HEK293 (cell line): ENCODE measurements around the gene ZNF593OS.

Experiments used
- ATF2 ChIP-seq: fragments of 450-650 bp; formaldehyde crosslinking; IDR thresholded peaks from 2 replicates; pipeline ENCODE4 v1.5.1; 2016; ENCODE audit warnings: missing biosample characterization, missing genetic modification characterization, low read depth
- HOXC10 ChIP-seq: sonication (generic); formaldehyde crosslinking; IDR thresholded peaks from 2 replicates; pipeline ENCODE4 v1.8.1; 2023; ENCODE audit warnings: mild to moderate bottlenecking, missing genetic modification reagents
- KLF10 ChIP-seq: fragments of 450-650 bp; IDR thresholded peaks from 2 replicates; pipeline ENCODE4 v1.5.1; 2018; ENCODE audit warnings: missing biosample characterization, mild to moderate bottlenecking, missing genetic modification characterization
- OVOL3 ChIP-seq: fragments of 450-650 bp; formaldehyde crosslinking; IDR thresholded peaks from 2 replicates; pipeline ENCODE4 v1.5.1; 2016; ENCODE audit warnings: missing biosample characterization, missing genetic modification characterization
- ZNF138 ChIP-seq: fragments of 450-650 bp; formaldehyde crosslinking; IDR thresholded peaks from 2 replicates; pipeline ENCODE4 v1.5.1; 2016; ENCODE audit warnings: missing biosample characterization, missing genetic modification characterization, borderline replicate concordance
- ZNF211 ChIP-seq: fragments of 450-650 bp; formaldehyde crosslinking; IDR thresholded peaks from 2 replicates; pipeline ENCODE4 v1.5.1; 2016; ENCODE audit warnings: low read depth, missing biosample characterization, missing genetic modification characterization
- ZNF239 ChIP-seq: fragments of 450-650 bp; formaldehyde crosslinking; IDR thresholded peaks from 2 replicates; pipeline ENCODE4 v1.5.1; 2016; ENCODE audit warnings: missing biosample characterization, missing genetic modification characterization
- ZNF404 ChIP-seq: fragments of 450-650 bp; formaldehyde crosslinking; IDR thresholded peaks from 2 replicates; pipeline ENCODE4 v1.5.1; 2017; ENCODE audit warnings: missing biosample characterization, missing genetic modification characterization
- ZNF510 ChIP-seq: fragments of 450-650 bp; formaldehyde crosslinking; IDR thresholded peaks from 2 replicates; pipeline ENCODE4 v1.5.1; 2018; ENCODE audit warnings: mild to moderate bottlenecking, missing genetic modification characterization, missing biosample characterization; ENCODE audit not compliant: insufficient replicate concordance
- ZNF776 ChIP-seq: fragments of 450-650 bp; formaldehyde crosslinking; IDR thresholded peaks from 2 replicates; pipeline ENCODE4 v1.5.0; 2017; ENCODE audit warnings: missing biosample characterization, missing genetic modification characterization, borderline replicate concordance
- ZSCAN18 ChIP-seq: fragments of 450-650 bp; formaldehyde crosslinking; IDR thresholded peaks from 2 replicates; pipeline ENCODE4 v1.5.1; 2016; ENCODE audit warnings: missing biosample characterization, missing genetic modification characterization
- TF ChIP-seq, protein P1 (sequence below): fragments of 450-650 bp; formaldehyde crosslinking; IDR thresholded peaks from 2 replicates; pipeline ENCODE4 v1.5.1; 2016; ENCODE audit warnings: missing biosample characterization, missing genetic modification characterization
- TF ChIP-seq, protein P2 (sequence below): sonication (generic); formaldehyde crosslinking; IDR thresholded peaks from 2 replicates; pipeline ENCODE4 v1.8.1; 2022; ENCODE audit warnings: mild to moderate bottlenecking, moderate library complexity, missing genetic modification reagents
- TF ChIP-seq, protein P3 (sequence below): fragments of 450-650 bp; formaldehyde crosslinking; IDR thresholded peaks from 2 replicates; pipeline ENCODE4 v1.5.1; 2016; ENCODE audit warnings: missing biosample characterization, missing genetic modification characterization

- TF ChIP-seq HOXC10 (CRISPR knock-in tag) (no peak), KLF10 (tag by site-specific recombination) (no peak), ZNF138 (tag by site-specific recombination) (no peak), ZNF510 (tag by site-specific recombination) (no peak), ZNF211 (tag by site-specific recombination) (no peak), ATF2 (tag by site-specific recombination) (no peak), ZSCAN18 (tag by site-specific recombination) (no peak), ZNF776 (tag by site-specific recombination) (no peak), ZNF404 (tag by site-specific recombination) (no peak), OVOL3 (tag by site-specific recombination) (no peak), ZNF239 (tag by site-specific recombination) (no peak)
- TF ChIP-seq, protein P1, sequence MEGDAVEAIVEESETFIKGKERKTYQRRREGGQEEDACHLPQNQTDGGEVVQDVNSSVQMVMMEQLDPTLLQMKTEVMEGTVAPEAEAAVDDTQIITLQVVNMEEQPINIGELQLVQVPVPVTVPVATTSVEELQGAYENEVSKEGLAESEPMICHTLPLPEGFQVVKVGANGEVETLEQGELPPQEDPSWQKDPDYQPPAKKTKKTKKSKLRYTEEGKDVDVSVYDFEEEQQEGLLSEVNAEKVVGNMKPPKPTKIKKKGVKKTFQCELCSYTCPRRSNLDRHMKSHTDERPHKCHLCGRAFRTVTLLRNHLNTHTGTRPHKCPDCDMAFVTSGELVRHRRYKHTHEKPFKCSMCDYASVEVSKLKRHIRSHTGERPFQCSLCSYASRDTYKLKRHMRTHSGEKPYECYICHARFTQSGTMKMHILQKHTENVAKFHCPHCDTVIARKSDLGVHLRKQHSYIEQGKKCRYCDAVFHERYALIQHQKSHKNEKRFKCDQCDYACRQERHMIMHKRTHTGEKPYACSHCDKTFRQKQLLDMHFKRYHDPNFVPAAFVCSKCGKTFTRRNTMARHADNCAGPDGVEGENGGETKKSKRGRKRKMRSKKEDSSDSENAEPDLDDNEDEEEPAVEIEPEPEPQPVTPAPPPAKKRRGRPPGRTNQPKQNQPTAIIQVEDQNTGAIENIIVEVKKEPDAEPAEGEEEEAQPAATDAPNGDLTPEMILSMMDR (tag by site-specific recombination): no peak
- TF ChIP-seq, protein P2, sequence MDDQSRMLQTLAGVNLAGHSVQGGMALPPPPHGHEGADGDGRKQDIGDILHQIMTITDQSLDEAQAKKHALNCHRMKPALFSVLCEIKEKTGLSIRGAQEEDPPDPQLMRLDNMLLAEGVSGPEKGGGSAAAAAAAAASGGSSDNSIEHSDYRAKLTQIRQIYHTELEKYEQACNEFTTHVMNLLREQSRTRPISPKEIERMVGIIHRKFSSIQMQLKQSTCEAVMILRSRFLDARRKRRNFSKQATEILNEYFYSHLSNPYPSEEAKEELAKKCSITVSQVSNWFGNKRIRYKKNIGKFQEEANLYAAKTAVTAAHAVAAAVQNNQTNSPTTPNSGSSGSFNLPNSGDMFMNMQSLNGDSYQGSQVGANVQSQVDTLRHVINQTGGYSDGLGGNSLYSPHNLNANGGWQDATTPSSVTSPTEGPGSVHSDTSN (CRISPR knock-in tag): no peak
- TF ChIP-seq, protein P3, sequence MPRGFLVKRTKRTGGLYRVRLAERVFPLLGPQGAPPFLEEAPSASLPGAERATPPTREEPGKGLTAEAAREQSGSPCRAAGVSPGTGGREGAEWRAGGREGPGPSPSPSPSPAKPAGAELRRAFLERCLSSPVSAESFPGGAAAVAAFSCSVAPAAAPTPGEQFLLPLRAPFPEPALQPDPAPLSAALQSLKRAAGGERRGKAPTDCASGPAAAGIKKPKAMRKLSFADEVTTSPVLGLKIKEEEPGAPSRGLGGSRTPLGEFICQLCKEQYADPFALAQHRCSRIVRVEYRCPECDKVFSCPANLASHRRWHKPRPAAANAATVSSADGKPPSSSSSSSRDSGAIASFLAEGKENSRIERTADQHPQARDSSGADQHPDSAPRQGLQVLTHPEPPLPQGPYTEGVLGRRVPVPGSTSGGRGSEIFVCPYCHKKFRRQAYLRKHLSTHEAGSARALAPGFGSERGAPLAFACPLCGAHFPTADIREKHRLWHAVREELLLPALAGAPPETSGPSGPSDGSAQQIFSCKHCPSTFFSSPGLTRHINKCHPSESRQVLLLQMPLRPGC: no peak
These were observed 51.6 kb downstream of the ZNF593OS start for GRCh38 chr1:26119892-26120608.
